NCI-H345 treated with DMSO at 0.1 percent for 48 hours (cell line): Measurements from ENCODE around the gene SPSB4.
"Not testable (repeated sequence)": the region's sequence is repeated elsewhere in the genome, so short reads cannot be mapped to it uniquely, and the experiment has no call there.

Source experiments
- DNase-seq: peaks from one replicate; lab custom pipeline; 2025; ENCODE audit not compliant: unreplicated experiment; lab: John Stamatoyannopoulos, UW

Gene SPSB4

DNA sequence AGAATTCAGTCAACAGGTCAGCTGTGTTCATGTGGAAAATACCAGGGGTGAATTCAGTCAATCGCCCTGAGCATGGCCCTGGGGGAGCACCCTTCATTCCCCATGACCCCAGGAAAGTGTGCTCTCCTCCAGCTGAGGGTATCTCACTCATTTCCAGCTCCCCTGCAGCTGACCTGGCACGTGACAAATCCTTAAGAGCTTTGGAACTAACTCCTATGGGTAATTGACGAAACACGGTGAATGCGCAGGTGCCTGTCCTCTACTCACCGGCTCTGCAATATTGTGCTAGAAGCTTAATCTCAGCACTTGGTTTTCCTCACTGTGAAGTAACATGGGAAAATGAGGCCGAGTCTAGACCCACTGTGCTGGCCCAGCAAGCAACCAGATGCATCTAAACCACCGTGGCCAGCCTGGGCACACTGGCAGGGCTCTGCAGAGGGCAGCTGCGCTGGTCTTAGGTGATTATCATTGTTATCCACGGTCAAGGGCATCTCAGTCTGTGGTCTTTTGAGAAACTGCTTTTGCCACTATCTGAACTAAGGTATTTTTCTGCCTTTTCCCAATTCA, 63.1 kb downstream of the SPSB4 start:
- DNase-seq: no peak

DNA sequence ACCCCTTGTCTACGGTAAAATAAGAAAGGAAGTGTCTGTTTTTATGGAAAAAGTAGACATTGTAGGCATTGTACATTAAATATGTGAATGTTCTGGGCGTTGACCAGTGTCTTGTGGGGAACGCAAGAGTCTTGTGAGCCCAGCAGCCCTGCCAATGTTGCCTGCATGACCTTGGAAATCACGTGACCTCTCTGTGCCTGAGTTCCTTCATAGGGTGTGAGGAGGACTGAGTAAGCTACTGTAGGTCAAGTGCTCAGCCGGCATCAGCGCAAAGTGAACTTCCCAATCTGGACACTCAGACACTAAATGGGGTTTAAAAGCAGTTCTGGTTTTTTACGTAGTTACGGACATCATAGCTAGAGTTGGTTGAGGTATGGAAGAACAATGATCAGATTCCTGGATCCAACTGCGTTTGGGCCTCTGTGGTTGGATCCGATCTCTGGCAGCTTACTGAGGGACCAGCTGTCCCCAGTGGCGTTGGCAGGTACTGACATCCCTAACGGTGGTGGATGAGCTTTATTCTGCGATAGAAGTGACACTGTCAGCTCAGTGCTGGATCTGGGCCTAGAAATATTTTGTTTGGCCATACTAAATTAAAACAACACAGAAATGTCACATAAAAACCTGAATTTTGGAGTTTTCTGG, 63.8 kb downstream of the SPSB4 start:
- DNase-seq: no peak

DNA sequence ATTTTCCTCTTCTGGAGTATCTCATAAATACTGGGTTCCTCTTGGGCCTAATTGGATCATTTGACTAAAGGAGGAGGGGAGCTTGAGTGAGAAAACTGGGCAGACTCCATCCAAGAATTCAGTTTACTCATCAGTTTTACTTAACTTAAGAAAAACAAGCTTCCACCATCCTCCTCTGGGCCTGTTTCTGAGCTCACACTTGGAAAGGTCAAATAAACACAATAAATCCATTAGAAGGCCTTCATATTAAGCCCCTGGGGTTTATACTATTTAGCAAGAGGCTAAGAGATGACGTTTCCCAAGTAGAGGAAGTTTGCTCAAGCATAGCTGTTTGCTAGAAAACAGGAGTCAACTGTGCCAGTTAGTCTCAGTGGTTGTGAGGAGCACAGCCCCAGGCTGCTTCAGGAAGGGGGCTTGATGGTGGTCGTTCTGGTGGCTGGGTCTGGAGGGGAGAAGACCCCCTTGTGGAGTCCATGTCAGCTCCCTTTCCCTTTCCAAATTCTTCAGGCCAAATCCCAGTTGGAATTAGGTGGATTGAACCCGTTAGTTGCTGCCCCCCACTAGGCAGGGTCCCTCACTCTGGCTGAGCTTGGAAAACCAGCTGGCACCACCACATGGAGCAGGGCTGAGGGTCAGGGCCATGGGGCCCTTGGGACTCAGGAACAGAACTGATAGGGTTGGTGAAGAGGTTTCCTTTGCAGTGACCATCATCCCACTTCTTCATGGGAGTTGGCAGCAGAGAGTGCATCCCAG, 64.8 kb downstream of the SPSB4 start:
- DNase-seq: no peak

DNA sequence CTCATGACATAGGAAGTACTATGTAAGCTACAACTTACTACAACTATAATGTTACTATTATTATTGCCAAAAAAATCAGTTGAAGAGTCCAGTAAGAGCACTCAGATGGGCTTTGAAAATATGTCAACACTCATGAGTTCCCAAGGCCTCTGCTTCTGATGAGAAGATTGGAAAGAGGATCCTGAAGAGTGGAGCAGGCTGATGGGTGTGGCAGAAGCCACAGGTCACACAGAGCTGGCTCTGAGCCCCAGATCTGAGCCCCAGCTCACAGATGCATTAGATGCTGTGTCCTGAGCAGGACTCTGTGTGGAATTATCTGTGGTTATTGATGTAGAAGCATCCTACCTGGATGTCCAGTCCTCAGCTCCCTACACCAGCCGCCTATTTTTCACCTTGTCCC, 65.6 kb downstream of the SPSB4 start:
- no peak for DNase-seq

DNA sequence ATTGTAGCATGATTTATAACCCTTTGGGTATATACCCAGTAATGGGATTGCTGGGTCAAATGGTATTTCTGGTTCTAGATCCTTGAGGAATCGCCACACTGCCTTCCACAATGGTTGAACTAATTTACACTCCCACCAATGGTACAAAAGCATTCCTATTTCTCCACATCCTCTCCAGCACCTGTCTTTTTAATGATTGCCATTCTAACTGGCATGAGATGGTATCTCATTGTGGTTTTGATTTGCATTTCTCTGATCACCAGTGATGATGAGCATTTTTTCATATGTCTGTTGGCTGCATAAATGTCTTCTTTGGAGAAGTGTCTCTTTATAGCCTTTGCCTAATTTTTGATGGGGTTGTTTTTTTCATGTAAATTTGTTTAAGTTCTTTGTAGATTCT, 66.8 kb downstream of the SPSB4 start:
- not testable (repeated sequence) for DNase-seq

DNA sequence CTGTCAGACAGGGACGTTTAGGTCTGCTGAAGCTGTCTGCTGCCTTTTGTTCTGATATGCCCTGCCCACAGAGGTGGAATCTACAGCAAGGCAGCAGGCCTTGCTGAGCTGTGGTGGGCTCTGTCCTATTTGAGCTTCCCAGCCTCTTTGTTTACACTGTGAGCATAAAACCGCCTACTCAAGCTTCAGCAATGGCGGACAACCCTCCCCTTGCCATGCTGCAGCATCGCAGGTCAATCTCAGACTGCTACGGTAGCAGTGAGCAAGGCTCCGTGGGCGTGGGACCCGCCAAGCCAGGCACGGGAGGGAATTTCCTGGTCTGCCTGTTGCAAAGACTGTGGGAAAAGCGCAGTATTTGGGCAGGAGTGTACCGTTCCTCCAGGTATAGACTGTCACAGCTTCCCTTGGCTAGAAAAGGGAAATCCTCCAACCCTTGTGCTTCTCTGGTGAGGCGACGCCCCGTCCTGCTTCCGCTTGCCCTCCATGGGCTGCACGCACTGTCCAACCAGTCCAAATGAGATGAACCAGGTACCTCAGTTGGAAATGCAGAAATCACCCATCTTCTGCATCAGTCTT, 71.4 kb downstream of the SPSB4 start:
- DNase-seq: no peak

DNA sequence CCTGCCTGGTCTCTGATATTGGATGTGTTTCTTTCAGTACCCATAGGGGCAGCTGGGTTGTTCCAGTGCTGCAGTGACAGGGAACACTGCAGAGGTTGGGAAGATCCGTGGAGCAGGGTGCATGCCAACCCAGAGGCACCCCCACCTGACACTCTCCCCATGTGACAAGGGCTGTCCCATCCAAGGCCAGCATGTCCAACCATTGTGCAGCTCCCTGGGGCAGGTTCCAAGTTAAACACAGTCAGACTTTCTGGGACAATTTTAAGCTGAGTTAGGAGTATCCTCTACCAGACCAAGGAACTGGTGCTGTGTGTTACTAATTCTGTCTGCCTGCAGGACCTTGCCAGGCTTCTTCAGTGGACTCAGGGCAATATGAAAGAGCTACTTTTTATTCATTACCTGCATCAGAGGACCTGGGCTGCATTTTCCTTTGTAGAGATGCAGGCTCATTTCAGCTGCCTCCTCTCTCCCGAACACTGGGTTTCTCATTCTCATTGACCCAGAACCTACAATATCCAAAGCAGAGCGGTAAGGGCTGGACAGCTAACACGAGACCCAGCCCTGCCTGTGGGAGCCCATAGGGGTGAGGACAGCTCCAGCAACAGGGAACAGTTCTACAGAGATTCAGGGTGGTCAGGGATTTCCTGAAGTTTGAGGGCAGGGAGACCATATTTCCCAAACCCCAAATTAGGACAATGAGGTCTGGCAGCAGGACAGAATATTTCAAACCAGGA, 72.7 kb downstream of the SPSB4 start:
- DNase-seq: no peak

DNA sequence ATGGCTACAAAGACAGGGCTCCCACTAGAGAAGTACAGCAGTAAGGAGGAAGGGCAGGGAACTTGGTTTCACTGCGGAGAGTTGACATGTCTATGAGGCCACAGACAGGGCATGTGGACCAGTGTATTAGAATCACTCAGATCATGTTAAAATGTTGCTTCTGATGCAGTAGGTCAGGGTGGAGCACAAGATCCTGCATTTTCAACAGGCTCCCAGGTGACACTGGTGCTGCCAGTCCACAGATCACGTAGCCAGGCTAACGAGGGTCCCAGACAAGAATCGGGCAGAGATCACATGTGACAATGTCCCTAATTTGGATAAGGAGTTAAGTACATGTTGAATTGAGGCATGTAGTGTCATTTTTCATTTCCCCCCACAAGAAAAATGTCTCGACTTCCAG, 73.6 kb downstream of the SPSB4 start:
- DNase-seq: no peak

DNA sequence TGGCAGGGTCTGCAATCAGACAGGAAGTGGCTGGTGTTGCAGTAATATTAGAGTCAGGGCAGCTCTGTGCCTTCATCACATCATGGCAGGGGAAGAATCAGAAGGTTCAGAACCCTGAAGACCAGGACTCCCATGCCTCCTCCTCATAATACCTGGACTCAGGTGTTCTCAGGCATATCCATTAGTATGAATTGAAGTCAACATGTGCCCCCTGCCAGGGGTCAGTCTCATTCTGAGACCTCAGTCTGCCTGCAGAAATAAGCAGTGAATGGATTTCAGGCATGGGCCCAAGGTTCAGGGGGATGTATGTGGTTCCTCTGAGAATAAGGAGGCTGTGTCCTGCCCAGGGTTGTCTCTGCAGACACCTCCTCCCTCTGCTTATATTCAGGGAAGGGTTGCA, 74.2 kb downstream of the SPSB4 start:
- DNase-seq: no peak

DNA sequence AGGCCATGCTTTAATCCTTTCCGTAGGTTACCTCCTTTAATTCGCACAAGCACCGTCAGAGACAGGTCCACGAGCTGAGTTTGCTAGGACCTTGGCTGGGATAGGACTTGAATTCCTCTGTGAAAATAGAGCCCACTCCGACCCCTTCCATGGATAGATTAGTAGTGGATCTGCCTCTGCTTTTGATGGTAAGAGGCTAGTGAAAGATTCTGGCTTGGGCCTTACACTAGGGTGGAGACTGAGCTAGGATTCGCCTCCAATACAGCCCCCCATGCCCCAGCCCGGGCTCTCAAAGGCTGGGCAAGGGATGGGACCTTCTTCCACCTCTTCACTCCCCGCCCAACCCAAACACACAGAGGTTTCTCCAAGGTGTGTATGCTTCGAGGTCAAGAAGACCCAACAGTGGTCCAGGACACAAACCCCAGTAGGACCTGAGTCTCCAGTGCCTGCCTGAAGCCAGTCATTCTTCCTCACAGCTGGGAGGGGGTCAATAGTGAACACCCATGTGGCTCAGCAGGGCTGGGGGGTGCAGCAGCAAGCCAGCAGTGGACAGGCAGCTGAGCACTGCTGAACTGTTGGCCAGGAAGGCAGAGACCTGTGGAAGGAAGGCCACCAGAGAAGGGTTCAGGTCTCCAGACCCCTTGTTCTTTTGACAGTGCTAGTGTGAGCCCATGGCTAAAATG, 75.7 kb downstream of the SPSB4 start:
- DNase-seq: no peak

DNA sequence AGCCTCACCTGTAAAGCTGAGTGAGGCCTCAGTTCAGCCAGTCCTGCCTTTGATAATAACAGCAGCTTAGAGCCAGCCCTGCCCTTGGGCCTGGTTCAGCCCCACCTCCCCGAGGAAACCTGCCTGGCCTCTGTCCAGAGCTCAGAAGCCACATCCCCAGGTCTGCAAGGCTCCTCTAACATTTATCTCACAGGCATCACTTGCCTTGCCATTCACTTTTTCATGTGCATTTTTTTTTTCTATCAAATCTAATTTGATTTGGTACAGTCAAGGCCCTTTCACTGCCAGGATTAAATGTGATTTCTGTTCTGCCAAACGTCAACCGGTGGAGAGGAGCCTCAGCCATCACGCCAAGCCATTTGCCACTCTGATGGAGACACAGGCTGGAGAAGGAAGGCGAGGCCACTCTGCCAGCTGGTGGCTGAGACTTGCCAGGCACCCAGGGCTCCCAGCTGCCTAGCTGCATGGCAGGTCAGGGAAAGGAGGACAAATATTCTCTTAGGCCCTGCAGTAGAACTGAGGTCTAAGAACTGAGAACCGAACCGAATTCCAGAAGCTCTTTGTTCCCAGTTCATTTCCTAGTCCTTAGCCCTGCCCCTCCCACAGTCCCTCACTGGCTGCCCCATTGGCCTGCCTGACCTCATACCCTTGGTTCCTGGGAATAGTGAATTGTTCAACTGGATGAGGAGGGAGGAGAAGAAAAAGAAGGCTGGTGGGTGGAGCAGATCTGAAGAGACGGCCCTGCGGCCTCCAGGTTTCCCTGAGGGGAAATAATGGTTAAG, 76.4 kb downstream of the SPSB4 start:
- no peak for DNase-seq

DNA sequence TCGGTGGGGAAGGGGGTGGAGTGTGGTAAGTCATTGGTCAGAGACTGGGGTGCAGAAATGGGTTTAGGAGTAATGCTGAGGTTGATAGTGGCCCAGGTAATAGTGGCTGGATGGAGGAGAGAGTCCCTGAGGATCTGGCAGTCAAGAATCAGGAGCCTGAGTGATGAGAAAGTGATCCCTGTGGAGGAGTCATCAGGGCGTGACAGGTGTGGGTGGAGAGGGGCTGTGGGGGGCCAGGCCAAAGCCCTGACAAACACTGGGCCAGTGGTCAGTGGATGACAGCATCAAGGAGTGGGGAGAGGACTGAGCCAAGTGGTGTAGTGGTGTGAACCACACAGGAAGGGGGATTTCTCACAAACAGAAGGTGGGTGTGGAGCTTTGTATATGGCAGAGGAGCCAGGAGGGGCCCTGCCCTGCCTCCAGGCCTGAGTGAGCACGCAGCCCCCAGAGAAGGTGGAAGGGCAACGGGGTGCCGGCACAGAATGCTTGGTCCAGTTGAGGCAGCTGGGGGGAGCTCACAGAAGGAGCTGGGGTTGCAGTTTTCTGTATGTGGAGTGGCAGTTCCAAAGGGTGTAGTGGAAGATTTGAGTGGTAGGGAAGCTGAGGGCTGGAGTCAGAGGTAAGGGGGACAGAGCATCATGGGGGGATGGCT, 77.1 kb downstream of the SPSB4 start:
- DNase-seq: no peak

DNA sequence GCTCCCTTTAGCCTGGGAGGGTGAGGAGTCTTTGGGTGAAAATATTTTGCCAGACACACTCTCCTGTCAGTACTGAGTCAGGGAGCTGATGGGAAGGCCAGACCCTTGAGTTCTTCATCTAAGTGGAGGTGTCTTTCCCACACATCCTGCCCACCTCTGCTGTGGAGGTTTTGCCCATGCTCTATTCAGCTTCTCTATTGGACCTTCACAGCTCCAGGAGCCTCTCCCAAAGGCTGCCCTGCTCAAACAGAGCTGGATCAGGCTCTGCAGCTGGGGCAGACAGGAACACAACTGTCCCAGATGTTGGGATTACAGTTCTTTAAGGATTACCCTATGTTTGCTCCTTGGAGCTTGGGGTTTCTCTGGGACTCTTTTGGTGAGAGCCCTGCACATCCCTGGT, 77.9 kb downstream of the SPSB4 start:
- no peak for DNase-seq

DNA sequence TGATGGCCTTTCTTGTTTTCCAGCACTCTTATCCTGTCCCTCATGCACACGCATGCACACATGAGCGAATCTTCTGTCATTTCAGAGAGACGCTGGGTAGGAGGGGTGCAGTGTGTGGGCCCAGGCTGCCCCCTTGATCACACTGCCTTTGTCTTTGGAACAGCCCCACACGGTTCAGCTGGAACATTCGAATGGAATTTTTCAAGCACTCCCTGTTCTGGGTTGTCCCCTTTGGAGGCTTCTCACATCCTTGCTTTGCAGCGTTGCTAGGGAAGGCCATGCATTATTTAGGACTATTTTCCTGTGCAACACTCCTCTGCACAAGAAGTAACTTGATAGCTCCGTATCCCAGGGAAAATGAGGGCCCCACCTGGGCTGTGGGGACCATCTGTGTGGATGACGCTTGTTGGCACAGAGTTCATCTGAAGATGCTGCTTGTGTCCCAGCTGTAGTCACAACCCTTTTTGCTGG, 78.4 kb downstream of the SPSB4 start:
- DNase-seq: no peak

DNA sequence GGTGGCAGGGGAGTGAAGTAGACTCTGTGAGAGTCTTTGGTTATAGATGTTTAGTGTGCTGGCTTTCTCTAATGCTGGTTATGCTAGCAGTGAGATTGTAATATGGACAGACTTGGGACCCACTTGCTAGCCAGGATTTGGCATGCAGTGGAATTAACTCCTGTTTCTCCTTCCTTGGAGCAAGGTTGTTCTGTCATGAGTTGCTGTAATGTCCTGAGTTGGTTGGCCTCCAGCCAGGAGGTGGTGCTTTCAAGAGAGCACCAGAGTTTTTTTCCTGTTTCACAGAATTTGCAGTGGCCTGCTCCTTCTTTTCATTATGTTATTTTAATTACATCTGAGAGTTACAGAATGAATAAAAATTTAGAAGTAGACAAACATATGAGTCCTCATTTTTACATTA, 92.4 kb downstream of the SPSB4 start:
- no peak for DNase-seq

DNA sequence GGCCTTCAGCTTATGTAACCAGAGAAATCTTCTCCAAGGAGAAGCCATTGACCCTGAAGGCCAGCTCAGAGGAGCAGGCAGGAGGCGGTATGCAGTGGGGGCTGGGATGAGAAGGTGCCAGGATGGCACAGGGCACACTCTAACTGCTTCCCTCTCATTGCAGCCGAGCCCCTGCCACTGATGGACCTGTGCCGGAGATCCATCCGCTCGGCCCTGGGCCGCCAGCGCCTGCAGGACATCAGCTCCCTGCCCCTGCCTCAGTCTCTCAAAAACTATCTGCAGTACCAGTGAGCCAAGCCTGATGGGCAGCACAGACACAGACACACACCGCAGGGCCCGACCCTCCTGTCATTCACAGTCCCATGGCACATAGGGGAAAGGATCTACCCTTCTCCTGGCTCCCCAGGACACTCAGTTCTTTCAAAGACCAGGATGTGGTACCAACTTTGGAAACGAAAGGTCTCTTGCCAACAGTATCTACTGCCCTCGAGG, 95.9 kb downstream of the SPSB4 start:
- DNase-seq: no peak

DNA sequence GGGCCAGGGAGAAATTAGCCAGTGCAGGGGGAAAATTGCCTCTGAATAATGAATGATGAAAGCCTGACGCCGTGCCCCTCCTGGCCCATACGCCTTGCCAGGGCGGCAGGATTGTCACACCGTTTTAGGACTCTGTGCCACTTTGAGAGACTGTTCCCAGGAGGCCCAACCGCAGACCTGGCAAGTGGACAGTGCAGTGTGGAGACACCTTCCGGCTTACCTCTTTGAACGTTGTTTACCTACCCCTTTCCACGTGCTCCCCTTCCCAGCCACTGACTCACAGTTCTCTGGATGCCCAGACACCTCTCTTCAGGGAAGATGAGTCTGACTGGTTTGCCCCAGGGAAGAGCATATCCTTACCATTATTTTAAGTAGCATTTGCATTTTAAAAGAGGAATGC, 96.5 kb downstream of the SPSB4 start:
- DNase-seq: no peak

DNA sequence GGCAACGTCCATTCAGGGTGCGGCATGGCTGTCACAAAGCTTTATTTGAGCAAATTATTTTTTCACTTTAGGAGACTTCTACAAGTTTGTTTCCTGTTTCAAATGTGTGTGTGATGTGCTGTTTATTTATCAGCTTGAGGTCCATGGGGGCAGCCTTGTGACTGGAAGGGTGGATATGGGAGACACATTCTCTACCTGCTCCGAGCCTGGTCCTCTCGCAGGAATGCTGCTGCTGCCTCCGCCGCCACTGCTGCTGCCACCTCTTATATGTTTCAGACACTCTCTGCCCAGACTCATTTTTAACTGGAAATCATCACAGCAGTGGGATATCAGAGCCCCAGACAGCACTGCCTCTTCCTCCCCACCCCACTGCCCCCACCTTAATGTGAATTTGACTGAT, 97.0 kb downstream of the SPSB4 start:
- DNase-seq: no peak

DNA sequence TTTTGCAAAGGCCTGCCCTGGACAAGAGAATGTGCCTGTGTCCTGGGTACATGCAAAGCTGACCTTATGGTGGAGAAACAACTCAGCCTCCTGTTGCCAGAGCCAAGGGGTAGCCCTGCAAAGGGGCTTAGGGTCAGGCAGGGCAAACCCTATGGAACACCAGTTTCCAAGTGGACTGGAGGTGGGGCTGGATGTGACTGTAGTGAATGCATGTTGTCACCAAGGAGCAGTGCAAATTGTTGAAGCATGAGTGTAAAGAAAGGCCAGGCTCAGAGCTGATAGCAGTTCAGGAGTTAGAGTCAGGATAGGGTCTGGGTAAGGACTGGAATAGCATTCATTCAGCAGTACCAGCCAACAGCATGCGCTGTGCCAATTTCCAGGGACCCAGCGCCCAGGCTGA, 97.6 kb downstream of the SPSB4 start:
- no peak for DNase-seq
